Measurements from ENCODE around the gene CDH23.

Gene CDH23

DNA sequence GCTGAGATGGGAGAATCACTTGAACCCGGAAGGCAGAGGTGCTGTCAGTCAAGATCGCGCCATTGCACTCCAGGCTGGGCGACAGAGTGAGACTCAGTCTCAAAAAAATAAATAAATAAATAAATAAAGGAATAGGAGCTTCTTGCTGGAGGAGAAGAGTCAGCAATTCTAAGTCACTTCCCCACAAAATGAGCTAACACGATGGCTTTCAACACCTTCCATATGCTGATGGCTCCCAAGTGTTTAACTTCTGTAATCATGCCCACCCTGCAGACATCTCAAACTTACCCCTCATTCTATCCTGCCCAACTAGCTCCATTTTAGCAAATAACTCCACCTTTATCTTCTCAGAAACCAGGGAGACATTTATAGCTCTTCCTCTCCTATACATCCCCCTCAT, 433.2 kb downstream of the CDH23 start:
- DNase-seq (ENCODE audit: low read depth in 2 of 2, low spot score in 1 of 2) = no peak

DNA sequence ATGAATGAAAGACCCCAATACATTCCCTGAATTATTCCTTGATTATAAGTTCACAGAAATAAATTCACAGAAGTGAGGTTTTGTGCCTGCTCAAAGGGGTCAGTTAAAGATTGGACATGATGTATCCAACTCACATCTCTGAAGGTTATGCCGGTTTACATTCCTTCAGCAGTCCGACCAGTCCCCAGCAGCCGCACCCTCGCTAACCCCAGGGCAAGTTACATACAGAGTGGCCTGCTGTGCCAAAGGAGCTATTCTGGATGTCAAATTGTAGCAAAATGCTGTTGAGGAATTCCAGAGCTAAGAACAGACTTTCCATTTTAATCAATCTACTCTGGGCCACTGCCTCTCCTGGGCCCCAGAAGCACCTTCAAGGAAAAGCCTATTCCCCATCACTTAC, 434.0 kb downstream of the CDH23 start:
- no peak for DNase-seq (ENCODE audit: low read depth in 2 of 2, low spot score in 1 of 2)

DNA sequence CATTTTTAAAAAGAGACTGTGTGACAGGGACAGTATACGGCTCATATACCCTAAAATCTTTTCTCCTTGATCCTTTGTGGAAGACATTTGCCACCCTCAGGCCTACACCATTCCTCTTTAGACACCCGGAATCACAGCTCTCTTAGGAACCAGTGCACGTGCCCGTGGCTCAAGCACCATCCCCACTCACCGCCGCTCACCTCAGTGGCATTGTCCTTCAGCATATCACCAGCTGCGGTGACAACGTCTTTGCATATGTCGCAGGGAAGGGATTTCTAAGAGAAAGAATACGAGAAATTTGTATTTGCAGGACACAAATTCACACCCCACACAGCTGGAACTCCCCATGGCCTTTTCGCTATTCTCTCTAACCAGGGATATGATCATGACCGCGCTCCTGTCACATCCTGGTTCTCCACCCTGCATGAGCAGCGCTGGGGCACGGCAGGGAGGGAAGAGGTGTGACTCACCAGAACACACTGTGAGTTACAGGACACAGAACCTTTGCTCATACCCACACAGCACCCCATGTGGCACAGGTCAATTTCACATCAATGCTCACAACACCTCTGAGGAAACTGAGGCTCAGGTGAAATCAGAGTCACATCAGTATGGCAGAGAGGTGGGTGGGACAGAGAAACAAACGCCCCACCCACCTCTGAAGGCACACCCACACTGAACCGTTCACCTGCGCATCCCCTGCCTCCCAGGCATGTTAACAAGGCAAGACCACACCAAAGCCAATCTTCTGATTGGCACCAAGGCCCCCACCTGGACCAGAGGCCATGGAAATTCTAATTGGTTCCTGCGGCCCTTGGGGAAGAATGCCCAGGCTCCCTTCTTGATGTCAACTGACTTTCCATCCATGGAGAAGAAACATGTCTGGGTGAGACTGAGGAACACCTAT, 435.2 kb downstream of the CDH23 start:
- DNase-seq (ENCODE audit: low read depth in 2 of 2, low spot score in 1 of 2) = no peak

DNA sequence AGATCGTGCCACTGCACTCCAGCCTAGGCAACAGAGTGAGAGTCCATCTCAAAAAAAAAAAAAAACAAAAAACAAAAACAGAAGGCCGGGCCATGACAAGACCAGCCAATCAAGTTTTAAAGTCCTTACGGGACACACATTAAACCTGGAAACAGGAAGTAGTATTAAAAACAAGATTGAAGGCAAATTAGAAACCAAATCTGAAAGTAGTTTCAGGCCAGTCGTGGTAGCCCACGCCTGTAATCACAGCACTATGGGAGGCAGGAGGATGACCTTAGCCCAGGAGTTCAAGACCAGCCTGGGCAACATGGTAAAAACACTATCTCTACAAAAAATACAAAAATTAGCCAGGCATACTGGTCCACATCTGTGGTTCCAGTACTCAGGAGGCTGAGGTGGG, 436.2 kb downstream of the CDH23 start:
- DNase-seq (ENCODE audit: low read depth in 2 of 2, low spot score in 1 of 2) = no peak

DNA sequence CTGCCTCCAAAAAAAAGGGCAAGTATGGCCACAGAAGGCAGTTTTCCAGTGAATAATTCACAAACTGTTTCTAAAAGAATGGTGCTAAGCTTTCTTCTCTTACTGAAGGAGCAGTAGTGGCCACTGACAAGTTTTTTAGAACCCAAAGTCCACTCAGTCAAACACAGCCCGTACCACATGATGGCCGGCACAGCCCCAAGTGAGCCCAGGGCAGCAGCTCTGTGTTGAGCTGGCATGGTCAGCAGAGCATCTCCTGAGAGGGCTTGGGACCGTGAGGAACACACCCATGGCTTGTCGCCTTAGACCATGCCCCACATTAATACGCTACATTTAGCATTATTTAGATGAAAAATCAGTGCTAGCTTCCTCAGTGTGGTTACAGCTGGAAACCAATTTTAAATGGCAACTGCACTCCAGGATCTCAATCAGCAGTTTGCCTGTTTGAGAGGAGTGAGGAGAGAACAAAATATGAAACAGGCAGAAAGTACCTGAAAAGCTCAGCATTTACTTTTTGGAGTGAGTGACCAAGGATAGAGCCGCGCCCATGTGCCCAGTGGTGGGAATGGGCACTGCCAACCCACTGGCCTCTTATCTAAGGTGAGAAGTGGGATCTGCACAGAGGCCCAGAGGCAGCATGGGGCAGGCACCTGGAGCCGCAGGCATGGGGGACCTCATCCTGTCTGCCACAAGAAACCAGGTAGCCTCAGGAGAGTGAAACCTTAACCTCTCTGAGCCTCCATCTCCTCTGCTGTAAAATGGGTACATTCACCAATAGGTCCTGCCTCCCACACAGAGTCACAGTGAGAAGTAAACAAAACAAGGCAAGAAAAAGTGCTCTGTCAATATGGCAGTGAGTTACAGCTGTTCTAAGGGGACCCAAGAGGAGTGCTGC, 437.0 kb downstream of the CDH23 start:
- no peak for DNase-seq (ENCODE audit: low read depth in 2 of 2, low spot score in 1 of 2)

DNA sequence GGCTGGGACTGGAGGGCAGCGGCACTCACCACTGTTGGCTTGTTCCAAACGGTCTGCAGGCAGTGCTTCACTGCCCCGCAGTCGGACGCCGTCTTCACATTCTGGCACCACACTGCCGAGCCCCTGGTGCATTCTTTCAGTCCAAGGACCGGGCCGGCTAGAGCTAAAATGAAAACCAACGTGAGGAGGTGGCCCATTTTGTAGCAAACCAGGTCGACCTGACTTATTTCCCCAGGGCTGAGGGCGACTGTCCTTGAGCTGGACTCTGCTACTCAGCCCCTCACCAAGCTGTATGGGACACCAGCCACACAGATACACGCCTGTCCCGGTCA, 437.6 kb downstream of the CDH23 start:
- DNase-seq (ENCODE audit: low read depth in 2 of 2, low spot score in 1 of 2) = no peak

DNA sequence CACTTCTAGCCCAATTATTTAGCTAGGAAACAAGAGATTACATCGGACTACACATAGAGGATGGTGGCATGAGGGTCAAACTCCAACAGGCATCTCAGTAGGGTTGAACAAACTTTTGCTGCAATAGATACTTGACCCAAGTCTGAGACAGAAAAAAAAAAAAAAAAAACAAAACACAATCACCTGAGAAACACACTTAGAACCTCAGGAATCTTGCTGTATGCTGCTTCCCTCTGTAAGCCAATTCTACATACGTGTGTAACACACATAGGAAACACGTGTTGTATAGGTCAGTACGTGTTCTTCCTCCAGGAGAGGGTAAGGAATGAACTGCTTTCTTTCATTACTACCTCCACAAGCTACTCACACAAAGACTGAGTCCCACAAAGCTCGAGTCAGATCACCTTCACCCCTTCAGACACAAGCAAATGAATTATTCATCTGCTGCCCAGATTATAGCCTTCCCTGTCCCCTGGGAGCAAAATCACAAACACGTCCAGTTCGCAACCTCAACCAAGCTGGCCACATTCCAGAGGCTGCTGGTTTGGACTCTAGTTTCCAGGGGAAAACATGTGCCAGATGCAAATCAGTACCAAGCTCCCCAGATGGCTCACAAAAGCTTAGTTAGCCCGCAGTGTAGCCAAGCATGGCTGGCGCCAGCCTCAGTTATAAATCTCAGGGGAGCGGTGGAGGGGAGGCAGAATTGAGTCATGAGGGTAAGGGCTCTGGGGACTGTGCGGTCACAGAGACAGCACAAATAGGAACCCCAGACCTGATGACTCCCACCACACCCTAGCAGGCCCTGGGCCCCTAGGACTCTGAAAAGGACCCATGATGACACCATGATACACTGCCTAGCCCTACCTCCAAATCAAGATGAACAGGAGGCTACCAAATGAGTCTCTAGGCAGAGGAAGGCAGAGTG, 439.2 kb downstream of the CDH23 start:
- DNase-seq (ENCODE audit: low read depth in 2 of 2, low spot score in 1 of 2) = no peak

DNA sequence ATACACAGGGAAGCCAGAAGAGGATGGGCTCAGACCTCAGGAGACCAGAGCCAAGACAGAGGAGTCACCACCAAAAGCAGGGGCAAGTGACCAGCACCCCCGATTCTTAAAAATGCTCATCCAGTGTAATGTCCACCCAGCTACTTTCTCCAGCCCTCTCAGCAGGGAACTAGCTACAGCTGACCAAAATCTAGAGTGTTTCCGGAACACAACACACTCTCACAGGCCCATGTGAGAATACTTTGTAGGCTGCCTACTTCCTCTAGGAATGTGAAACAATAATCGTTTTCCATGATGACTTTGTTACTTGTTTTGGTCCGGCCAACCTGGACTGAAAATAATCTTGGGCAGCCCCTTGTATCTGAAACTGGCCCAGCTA, 439.9 kb downstream of the CDH23 start:
- no peak for DNase-seq (ENCODE audit: low read depth in 2 of 2, low spot score in 1 of 2)

DNA sequence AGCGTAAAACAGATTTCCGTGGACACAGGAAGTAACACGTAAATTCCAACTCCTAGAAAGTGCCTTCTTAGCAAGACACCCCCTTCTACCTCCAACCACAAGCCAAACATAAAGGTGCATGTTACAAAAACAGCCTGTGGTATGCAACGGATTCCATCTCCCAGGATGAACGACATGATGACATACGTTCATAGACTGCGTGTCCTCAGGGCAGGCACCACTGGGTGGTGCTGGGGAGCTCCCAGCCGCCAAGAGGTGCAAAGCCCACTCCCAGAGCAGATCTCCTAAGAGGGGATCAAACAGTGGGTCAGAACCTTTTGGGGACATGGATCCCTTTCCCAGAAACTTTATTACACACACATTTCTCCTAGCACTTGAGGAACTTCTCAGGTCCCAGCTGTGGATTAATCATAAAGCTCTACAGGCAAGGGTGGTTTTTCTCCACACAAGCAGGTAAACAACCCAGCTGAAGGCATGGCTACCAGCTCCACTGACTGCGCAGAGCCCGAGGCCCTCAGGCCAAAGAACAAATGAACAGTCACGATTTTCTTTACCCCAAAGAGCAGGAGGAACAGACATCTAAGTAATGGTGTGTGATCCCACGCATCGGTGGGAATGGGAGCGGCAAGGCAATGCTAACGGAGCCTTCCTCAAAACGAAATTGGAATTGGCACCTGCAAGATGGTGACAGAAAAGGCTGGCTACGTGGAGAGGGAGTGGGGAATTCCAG, 440.5 kb downstream of the CDH23 start:
- DNase-seq (ENCODE audit: low read depth in 2 of 2, low spot score in 1 of 2) = no peak

DNA sequence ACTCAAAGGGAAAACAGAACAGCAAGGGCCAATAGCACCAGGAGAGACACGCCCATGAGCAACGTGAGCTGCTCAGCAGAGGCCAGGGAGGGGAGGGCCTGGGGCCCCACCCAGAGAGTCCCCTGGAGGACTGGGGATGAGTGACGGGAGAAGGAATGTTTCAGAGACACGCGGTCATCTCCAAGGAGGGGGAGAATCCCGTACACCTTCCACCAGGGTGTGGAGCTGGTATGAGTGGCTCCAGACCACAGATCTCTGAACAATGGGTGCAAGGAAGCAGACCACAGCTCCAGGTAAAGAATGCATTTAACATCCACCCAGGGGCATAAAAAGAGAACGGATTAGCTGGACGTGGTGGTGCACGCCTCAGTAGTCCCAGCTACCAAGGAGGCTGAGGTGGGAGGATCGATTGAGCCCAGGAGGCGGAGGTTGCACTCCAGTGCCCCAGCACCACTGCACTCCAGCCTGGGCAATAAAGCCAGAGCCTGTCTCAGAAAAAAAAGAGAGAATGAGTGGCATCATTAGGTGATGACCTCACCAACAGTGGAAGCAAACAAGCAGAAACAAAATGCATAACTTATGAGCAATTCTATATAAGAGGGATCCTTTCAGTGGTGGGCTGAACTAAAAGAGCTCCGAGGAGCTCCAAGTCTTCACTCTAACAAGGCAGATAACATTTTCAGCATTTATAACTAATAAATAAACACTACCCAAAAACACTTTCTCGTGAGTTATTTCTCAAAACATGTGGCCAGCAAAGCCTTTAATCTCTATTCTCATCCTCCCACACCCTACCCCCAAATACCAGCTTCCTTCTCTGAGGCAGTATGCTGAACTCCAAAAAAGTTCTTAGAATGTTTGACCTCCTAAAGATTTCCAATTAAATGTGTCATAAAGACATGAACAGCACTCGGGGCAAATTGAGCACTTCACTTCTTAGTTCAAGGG, 441.8 kb downstream of the CDH23 start:
- DNase-seq (ENCODE audit: low read depth in 2 of 2, low spot score in 1 of 2) = no peak

DNA sequence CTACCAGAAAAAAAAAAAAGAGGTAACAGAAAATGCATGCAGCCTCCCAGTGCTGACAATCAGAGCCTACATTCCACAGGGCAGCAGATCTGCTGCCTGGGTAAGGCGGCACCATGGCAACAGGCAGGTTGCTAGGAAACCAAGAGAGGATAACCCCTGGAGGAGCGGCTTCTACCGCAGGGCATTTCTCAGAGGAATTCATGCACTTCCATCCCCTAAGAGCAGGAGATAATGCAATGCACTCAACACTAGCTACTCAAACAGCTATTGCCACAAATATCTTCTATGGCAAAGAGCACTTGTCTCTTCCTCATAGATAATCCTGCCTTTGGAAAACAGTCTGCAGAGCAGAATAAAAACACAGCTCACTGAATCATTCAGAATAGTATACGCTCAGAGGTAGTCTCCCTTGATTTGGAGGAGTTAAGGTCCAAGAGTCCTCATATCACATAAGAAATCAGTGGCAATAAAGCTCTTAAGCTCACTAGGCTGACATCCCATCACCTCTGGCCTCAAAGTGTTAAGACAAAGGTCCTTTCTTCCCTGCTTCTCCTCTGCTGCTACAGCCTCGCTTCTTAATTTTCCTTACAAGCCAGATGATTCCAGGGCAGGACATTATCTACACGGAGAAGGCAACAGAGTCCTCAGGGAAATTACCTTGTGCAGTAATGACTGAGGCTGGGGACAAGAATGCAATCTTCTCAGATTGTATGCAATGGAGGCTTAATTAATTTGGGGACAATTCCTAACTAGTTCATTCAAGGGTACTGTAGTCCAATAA, 443.6 kb downstream of the CDH23 start:
- no peak for DNase-seq (ENCODE audit: low read depth in 2 of 2, low spot score in 1 of 2)

DNA sequence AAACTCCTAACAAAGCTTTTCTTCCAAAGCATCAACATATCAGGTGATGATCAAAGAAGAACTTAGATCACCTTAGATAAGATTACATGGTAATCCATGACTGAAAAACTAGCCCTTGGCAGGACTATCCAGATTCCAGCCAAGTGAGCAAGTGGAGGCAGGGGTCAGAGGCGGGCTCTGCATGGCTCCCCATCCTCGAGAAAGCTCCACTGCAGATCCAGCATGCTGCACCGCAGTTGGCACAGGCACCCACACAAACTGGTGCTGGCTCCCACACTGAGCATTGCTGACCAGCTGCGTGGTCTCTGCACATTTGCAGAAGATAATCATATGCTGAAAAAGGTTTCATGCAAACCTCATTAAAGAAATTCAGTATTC, 444.2 kb downstream of the CDH23 start:
- no peak for DNase-seq (ENCODE audit: low read depth in 2 of 2, low spot score in 1 of 2)

DNA sequence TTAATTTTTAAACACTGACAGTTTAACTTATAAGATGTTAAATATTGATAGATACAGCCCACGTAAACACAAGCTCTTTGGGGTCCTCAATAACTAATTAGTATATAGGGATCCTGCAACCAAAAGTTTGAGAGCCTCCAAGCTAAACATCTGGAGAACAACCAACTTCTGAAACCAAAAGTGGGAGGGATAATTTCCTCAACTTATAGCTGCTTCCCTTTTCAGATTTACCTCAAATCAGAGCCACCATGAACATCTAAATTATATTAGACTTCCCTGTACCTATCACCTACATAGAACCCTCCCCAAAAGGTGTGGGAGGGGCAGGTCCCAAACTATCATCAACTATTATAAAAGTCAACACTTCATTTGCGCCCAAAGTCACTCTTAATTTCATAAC, 445.7 kb downstream of the CDH23 start:
- no peak for DNase-seq (ENCODE audit: low read depth in 2 of 2, low spot score in 1 of 2)

DNA sequence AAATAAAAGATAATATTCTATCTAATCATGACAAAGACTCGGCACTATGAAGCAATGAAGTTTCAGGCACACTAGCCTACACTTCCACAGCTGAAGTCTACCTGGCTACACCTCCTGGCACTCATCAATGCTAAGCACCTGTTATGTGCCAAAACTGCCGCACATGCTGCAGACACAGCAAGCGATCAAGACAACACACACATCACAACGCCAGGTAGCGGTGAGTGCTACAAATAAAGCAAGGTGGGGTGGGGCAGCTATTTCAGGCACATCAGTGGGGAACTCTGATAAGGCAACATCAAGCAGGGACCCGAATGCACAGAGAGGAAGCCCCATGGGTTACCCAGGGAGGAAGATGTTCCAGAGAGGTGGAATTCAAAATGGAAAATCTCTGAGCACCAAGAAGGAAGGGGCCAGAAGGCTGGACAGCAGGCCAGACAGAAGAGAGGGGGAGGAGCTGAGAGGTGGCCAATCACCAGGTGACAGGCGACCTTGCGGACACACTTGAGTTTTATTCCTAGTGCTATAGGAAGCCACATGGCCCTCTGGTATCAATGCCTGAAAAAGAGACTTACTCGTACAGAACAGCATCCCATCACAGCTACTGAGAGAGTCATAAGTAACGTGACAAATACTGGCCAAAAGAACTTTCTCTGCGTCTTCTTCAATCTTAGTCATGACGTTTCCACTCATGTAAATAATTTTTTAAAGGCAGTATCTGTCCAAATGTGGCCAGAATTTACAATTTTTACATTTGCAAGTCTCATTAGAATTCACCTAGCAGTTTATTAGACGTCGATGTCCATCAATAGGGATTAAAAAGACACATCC, 446.4 kb downstream of the CDH23 start:
- DNase-seq (ENCODE audit: low read depth in 2 of 2, low spot score in 1 of 2) = no peak

DNA sequence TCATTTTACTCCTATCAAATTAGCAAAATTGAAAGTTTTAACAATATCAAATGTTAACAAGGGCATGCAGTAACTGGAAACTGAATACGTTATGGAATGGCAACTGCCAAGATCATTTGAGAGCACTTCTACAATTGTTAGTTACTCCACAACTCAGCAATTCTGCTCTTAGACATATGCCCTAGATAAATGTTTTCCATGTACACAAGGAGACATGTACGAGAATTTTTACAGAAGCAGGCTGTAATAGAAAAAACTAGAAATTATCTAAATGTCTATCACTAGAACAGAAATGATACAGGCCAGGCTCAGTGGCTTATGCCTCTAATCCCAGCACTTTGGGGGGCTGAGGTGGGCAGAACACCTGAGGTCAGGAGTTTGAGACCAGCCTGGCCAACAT, 447.4 kb downstream of the CDH23 start:
- DNase-seq (ENCODE audit: low read depth in 2 of 2, low spot score in 1 of 2) = no peak

DNA sequence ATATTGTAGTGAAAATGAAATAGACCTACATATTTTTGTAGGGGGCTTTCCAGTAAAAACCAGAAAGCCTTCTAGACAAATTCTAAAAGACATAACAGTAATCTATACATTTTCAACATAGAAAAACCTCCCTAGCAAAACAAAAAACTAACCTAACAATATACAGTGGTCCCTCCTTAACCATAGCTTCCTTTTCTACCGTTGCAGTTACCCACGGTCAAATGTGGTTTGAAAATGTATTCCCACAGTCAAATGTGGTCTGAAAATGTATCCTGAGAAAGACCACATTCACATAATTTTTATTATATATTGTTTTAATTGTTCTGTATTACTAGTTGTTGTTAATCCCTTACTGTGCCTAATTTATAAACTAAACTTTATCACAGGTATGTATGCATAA, 448.0 kb downstream of the CDH23 start:
- no peak for DNase-seq (ENCODE audit: low read depth in 2 of 2, low spot score in 1 of 2)

DNA sequence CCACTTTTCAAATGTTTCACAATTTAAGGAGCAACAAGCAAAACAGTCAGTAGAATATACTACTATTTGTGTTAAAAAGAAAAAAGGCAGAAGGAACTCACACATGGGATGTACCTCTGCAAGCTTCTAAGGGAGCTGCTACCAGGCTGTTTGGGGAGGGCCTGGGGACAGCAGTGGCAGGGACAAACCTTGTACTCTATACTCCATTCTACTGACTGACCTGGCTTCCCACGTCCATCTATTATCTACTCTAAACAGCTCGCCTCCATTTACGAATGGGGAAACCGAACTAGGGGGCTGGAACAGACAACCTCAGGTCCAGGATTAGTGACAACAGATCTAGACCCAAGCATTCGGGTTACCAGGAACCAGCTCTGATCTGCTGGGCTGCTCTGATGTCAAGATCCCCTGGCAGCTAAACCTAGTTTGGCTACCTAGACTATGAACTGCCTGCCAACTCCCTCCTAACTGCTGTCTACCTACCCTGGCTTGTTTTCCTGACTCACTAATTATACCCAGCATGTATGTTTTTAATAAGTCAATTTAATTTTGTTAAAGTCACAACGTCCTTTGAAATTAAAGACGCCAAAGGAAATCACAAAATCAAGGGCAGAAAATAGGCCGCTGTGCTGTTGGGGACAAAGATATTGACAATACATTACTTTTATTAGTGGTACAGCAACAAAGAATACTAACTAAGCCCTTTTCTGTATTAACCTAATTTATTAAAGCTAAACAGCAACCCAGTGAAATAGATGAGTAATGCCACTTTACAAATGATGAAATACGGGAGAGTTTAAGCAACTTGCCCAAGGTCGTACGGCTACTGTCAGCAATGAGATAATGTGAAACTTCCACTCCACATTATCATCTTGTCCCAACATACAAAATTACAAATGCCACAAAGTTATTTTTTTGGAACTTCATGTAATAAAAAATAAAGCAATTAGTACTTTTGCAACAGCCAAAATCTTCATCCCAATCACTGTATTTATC, 449.0 kb downstream of the CDH23 start:
- no peak for DNase-seq (ENCODE audit: low read depth in 2 of 2, low spot score in 1 of 2)
